Hepatocyte (in vitro differentiated cells): ENCODE data around the gene RSPO4. TPM values are rescaled to one million over a fixed set of nuclear protein-coding genes. Genes with fewer than 3 reads are reported as not detected.

Source experiments
- DNase-seq: peaks from one replicate; pipeline ENCODE4 v3.0.0-alpha.2; 2016; ENCODE audit warnings: low spot score
- H2AFZ ChIP-seq: fragments of 200-600 bp; sonication (generic); 2 replicates; pipeline ENCODE4 v1.6.0; 2016; ENCODE audit warnings: antibody characterized with exemption, mild to moderate bottlenecking
- H3K27ac ChIP-seq: fragments of 200-600 bp; sonication (generic); 2 replicates; pipeline ENCODE4 v1.5.1; 2016; ENCODE audit warnings: mild to moderate bottlenecking
- H3K27me3 ChIP-seq: fragments of 200-600 bp; sonication (generic); 2 replicates; pipeline ENCODE4 v1.6.1; 2016
- H3K36me3 ChIP-seq: fragments of 200-600 bp; sonication (generic); replicated peaks from 2 replicates; pipeline ENCODE4 v1.5.1; 2016; ENCODE audit warnings: low read depth; ENCODE audit not compliant: insufficient read depth
- H3K4me1 ChIP-seq: fragments of 200-600 bp; sonication (generic); 2 replicates; pipeline ENCODE4 v1.5.1; 2016; ENCODE audit warnings: mild to moderate bottlenecking, moderate library complexity; ENCODE audit not compliant: insufficient read depth
- H3K4me2 ChIP-seq: fragments of 200-600 bp; sonication (generic); 2 replicates; pipeline ENCODE4 v1.6.0; 2016
- H3K4me3 ChIP-seq: fragments of 200-600 bp; sonication (generic); 2 replicates; pipeline ENCODE4 v1.5.1; 2016; ENCODE audit warnings: mild to moderate bottlenecking
- H3K79me2 ChIP-seq: fragments of 200-600 bp; sonication (generic); 2 replicates; pipeline ENCODE4 v1.6.0; 2017; ENCODE audit warnings: mild to moderate bottlenecking
- H3K9me2 ChIP-seq: fragments of 200-600 bp; sonication (generic); replicated peaks from 2 replicates; pipeline ENCODE4 v1.6.0; 2017; ENCODE audit warnings: mild to moderate bottlenecking; ENCODE audit not compliant: insufficient read depth
- H3K9me3 ChIP-seq: fragments of 200-600 bp; sonication (generic); 2 replicates; pipeline ENCODE4 v1.5.1; 2016; ENCODE audit warnings: low read depth, mild to moderate bottlenecking
- H4K20me1 ChIP-seq: fragments of 200-600 bp; sonication (generic); 2 replicates; pipeline ENCODE4 v1.6.0; 2016; ENCODE audit warnings: mild to moderate bottlenecking; ENCODE audit not compliant: insufficient read depth, poor library complexity, severe bottlenecking
- CTCF ChIP-seq: fragments of 200-600 bp; sonication (generic); IDR thresholded peaks from 2 replicates; pipeline ENCODE4 v1.5.1; 2016; ENCODE audit warnings: antibody characterized with exemption, mild to moderate bottlenecking; ENCODE audit not compliant: poor library complexity
- EZH2 ChIP-seq: fragments of 200-600 bp; sonication (generic); IDR thresholded peaks from 2 replicates; pipeline ENCODE4 v1.6.1; 2016; ENCODE audit warnings: antibody characterized with exemption, mild to moderate bottlenecking, borderline replicate concordance
- EZH2phosphoT487 ChIP-seq: fragments of 200-600 bp; sonication (generic); IDR thresholded peaks from one replicate; pipeline ENCODE4 v1.6.1; 2018; ENCODE audit warnings: antibody characterized with exemption, mild to moderate bottlenecking, low read depth, moderate library complexity; ENCODE audit not compliant: unreplicated experiment, severe bottlenecking
- WGBS: methylation state at CpG from one replicate; pipeline ENCODE4 v1.1.6; 2016; ENCODE audit warnings: low lambda C conversion rate; ENCODE audit errors: missing lambda C conversion rate; 5-methylcytosine and 5-hydroxymethylcytosine counted together
- polyA plus RNA-seq: library from polyadenylated mRNA; unstranded; fragments of >200 nt; fragmentation: Nextera tagmentation; extraction: Ambion mirVana; gene quantifications from 2 replicates; pipeline ENCODE4 v1.2.1, GENCODE V29; 2016
- total RNA-seq: library from RNA; depleted of rRNA; stranded (reverse); fragments of >200 nt; gene quantifications from 2 replicates; pipeline ENCODE4 v1.2.3, GENCODE V29; 2014

Gene RSPO4
- total and polyA plus RNA-seq, 2 experiments from 2014 or later = 0.41 to 0.57 TPM

DNA sequence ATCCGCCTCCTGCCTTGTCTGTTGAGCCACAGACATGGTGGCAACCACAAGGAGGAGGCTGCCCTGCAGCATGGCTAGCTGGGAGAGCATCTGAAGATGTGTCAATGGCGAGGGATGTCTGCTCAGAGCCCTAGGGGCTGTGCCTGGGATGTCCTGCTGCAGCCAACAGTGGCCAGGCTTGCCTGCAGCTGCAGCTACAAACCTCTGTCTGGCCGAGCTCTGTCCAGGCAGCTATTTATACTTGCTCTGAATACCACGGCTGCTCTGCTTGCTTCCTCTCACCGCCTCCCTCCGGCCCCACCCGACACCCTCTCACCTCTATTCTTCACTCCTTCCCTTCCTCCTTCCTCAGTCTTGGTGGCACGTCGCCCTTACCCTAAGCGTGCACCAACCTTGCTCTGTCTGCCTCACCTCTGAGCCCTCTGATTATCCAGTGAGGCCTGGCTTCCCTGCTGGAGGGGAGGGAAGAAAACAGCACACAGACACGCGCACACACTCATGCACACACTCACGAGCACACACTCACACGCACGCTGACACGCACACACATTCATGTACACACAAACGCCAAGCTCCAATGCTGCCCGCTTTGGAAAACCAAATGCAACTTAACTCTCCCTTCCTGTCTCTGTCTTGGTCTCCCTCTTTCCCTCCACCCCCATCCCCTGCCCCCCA is 85.8 kb downstream of the RSPO4 start, which contains the start of gene ANGPT4:
ANGPT4 (minus strand) TSS at position 210 of the 675 bp plus-strand sequence; CDS start at position 90, 120 bp downstream.
- no peaks in the 10 kb centered on the region for H4K20me1 ChIP-seq
- no peaks in the 10 kb centered on the region for H3K9me2 ChIP-seq
- no peaks in the 10 kb centered on the region for H3K27me3 ChIP-seq
- peaks cover under 1% of the 10 kb centered on the region for H3K4me1 ChIP-seq
- TF ChIP-seq EZH2phosphoT487 (no peak), CTCF (no peak), EZH2 (no peak)
- H3K9me3 ChIP-seq = no peaks in the 10 kb centered on the region
- 59% methylated on average over 16 of the region's 18 CpGs for WGBS
- H3K4me2 ChIP-seq = no peak within 1 kb of the TSS
- no peaks in the 10 kb centered on the region for H3K79me2 ChIP-seq
- no peak within 1 kb of the TSS for H3K27ac ChIP-seq
- H3K36me3 ChIP-seq = no peaks in the 10 kb centered on the region
- no peak within 1 kb of the TSS for H3K4me3 ChIP-seq
- H2AFZ ChIP-seq = no peak within 1 kb of the TSS
- DNase-seq = no peak

DNA sequence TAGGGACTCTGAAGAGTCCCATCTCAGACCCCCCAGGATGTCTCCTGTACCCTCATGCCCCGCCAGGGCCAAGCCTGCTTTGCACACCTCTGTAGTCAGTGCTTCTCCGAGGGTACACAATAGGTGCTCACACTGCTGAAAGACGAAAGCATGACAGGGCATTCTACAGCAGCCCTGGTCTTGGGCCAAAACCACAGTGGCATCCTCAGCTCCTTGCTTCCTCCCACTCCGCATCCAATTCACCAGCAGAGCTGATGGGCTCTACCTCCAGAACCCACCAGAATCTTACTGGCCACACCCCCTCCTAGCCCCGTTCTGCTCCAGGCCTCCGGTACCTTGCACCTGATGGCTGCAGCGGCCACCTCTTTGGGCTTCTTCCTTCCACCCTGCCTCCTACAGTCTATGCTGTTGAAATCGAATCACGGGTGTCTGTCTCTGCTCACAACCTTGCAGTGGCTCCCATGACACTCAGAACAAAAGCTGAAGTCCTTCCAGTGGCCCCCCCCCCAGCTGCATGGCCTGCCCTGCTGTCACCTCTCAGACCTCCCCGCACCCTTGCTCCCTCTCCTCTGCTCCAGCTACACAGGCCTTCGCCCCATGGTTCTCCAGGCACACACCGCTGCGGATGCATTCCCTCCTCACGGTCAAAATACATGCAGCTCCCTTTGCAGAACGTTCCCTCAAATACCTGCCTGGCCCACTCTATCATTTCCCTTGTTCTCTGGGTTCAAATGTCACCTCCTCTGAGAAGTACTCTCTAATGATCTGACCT is 87.2 kb downstream of the RSPO4 start:
- Histone ChIP-seq H3K4me1 (peaks cover 12% of the 10 kb centered on the region), H3K36me3 (no peaks in the 10 kb centered on the region), H3K4me2 (no peak overlapping the region), H3K27ac (no peak overlapping the region), H3K4me3 (no peak overlapping the region), H2AFZ (no peak overlapping the region), H3K27me3 (no peaks in the 10 kb centered on the region), H3K9me2 (no peaks in the 10 kb centered on the region), H3K9me3 (no peaks in the 10 kb centered on the region), H3K79me2 (no peaks in the 10 kb centered on the region), H4K20me1 (no peaks in the 10 kb centered on the region)
- DNase-seq = no peak
- WGBS = 85% methylated on average over 15 of the region's 15 CpGs
- TF ChIP-seq EZH2 (no peak), CTCF (no peak), EZH2phosphoT487 (no peak)

GRCh38 chr20:913306-913849 is 88.7 kb downstream of the RSPO4 start:
- Histone ChIP-seq H3K9me2 (no peaks in the 10 kb centered on the region), H2AFZ (no peak overlapping the region), H3K27ac (no peak overlapping the region), H3K27me3 (no peaks in the 10 kb centered on the region), H3K4me3 (no peak overlapping the region), H3K4me2 (no peak overlapping the region), H3K79me2 (no peaks in the 10 kb centered on the region), H3K4me1 (peaks cover 12% of the 10 kb centered on the region), H4K20me1 (no peaks in the 10 kb centered on the region), H3K9me3 (no peaks in the 10 kb centered on the region), H3K36me3 (no peaks in the 10 kb centered on the region)
- no peak for DNase-seq
- TF ChIP-seq EZH2phosphoT487 (no peak), CTCF (no peak), EZH2 (no peak)
- WGBS = 87% methylated on average over 5 of the region's 5 CpGs
